HG02623 (cell line): ENCODE results near the gene SREBF1.

ENCODE experiments used
- ATAC-seq: cut with Tn5 transposase; IDR thresholded peaks from one replicate; pipeline ENCODE4 v1.9.1; 2021; ENCODE audit warnings: moderate library complexity; ENCODE audit not compliant: unreplicated experiment

Gene SREBF1

DNA sequence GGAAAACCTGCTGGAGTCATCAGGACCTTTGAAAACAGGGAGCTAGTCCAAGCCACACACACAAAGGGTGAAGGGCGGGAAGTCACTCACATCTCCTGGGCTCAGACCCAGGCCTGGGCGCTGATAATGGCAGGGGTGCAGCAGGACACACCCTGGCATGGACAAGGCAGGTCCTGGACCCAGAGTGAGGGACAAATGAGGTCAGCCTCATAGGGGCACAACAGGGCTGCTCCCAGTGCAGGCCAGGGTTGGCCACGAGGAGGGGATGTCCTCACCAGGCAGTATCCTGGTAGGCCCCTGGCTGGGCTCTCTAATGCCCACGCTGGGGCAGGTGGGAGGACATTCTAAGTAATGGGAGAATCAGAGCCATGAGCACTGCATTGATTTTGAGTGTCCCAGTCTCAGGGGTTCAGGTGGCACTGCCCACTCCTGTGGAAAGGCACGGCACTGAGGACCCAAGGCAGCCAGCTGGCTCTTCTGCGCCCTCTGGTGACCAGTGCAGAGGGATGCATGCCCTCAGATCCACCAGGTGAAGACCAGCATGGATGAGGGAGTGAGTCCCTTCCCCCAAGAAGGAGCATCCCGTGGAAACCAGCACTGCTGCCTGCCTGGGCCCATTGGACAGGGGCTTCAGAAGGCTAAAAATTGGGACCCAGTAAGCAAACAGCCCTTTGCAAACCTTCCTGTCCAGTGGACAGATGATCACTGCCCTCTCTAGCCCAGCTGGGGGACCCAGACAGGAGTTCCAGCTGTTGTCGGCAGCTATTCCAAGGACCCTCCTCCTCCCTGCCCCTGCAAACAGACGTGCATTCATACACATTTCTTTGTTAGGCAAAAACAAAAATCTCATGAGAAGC lies 23.4 kb upstream of the SREBF1 start:
- no peak for ATAC-seq

DNA sequence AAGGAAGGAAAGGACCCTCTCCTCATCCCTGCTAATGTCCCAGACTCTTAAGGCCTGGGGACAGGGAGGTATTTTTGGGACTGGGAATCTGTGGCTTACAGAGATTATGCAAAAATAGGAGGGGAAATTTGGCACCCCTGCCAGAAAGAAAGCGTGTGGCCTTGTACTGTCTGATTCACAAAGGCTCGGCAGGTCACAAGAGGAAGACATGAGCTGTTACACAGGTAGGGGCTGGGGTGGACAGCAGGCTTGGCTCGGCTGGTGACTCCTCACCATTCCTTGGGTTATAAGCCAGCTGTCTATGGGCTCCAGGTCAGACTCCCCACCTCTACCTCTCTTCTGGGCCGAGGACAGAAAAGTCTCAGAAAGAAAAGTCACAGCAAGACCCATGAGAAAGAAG lies 20.7 kb upstream of the SREBF1 start:
- no peak for ATAC-seq

DNA sequence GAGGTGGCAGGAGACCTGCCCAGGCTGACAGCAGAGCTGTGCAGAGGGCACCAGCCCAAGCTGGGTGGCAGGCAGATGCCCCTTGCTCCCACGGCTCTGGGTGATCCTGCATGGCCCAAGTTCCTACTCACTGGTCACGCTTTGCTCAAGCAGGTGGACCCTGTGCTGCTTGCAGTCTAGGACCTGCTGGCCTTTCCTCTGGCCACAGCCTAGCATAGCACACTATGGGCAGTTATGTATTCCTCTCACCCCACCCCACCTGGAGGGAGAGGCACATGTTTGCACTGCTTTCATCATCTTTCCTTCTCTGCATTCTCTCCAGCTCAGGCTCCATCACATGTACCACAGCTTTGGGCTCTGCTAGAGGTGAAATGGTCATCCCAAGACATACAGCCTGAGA lies 19.6 kb upstream of the SREBF1 start:
- ATAC-seq, result no peak

DNA sequence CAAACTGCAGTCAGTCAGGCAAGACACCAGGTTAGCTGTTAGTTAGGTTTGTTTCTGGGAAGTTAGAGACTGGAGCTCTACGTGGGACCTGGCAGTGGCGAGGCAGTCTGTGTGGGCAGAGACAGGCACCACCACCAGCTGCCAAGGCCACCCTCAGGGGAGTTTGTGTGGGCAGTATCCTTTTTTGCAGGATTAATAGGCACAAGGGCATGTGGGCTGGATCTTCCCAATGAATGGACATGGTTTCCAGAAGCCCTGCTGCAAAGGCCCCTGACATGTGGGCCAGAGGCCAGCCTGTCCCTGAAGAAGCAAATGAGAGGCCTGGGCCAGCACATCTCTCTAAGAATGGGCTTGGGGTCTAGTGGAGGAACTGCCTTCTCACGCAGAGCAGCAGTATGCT lies 19.2 kb upstream of the SREBF1 start:
- ATAC-seq, result no peak

DNA sequence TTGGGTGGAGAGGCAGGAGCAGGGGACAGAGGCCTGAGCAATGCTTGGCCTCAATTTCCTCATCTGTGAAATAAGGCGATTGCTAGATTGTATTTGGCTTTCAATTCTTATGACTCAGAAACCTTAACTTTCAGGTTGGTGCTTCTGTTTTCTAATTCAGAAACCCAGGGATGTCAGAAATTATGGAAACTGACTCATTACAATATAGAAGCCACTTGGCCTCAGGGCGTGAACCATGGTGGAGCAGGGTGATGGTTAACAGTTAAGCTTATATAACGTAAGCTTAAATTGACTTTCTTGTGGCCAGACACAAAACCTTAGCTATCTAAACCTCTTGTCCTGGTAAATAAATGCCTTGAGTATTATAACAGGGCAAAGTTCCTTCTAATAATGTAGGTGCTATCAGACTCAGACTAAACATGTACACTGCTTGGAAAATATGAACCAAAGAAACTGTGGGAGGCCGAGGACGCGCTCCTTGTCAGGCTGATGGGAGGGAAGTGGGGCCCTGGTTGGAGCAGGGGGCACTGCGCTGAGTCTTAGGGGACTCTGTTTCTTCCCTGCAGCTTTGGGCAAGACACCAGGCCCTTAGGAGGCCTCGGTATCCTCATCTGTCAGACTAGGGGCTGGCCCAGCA lies 17.1 kb upstream of the SREBF1 start:
- no peak for ATAC-seq

DNA sequence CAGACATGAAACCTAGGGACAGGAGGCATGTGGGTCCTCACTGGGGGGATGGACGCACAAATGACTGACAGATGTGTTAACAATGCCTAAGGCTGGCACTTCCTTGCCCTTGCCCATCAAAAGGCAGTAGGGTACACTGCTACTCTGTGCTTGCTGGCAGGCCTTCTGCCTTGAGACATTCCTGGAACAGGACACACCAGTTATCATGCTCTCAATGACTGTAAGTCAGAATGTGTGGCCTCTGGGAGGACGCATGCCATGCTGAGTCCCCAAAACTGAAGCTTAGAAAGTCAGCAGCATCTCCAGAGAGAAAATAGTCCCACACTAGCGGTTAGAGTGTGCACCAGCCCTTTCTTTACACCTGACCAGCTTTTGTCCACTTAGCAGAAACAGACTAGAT lies 16.1 kb upstream of the SREBF1 start:
- no peak for ATAC-seq

DNA sequence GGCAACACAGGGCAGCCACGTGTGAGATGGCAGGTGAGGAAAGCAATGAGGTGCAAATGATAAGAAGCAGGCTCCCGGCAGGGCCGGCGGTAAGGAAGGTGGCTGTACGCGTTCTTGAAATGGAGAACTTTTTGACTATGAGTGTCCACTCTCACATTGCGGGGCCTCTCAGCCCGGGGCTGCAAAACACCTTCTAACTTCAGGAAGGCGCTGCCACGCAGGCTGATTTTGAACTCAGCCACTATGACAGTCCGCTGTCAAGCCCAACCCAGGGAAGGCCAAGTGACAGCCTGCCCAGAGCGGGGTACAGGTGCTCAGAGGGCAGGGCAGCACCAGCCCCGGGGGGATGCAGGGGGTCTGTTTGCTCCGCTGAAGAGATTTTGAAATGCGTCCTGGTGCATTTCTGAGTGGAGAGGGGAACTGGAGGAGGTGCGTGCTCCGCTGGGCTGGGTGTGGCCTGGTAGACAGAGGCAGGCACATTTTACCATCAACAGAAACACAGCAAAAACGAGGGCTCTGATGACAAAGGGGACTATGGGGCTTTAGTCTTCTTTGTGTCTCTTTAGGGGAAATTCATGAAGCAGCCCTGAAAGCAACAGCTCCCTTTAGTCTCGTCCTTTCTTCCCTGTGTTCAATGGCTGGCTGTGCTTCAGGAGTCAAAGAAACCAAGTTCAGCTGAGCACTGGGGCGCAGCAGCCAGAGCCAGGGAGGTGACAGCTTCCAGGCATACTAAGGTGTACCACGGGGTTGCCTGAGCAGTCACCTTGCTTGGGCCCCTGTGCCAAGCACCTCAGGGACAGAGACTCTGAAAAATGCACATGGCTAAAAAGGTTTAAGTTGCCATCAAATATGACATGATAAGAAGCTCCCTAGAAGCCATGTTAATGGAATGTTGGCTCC lies 14.6 kb upstream of the SREBF1 start:
- ATAC-seq, result no peak

DNA sequence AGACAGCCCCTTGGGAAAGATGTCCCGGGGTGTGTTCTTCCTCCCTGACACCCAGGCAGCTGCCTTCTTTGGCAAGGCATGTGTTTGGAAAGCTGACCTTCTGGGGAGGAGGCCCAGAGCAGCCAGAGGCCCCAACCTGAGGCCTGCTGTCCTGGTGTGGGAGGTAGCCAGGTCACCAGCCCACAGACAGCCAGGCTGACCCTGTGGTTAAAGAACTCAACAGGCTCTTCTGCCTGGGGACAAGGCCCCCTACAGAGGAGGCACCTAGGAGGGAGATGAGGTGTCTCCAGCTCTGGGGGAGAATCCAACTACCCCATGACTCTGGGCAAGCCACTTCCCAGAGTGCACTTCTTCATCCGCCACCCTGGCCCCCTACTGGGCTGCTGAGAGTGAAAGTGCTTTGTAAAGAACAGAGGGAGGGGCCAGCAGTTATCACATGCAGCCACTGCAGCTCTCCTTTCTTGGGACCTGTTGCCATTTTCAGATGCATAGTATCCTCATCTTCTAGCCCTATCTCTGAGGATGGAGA lies 13.1 kb upstream of the SREBF1 start:
- ATAC-seq, result no peak

DNA sequence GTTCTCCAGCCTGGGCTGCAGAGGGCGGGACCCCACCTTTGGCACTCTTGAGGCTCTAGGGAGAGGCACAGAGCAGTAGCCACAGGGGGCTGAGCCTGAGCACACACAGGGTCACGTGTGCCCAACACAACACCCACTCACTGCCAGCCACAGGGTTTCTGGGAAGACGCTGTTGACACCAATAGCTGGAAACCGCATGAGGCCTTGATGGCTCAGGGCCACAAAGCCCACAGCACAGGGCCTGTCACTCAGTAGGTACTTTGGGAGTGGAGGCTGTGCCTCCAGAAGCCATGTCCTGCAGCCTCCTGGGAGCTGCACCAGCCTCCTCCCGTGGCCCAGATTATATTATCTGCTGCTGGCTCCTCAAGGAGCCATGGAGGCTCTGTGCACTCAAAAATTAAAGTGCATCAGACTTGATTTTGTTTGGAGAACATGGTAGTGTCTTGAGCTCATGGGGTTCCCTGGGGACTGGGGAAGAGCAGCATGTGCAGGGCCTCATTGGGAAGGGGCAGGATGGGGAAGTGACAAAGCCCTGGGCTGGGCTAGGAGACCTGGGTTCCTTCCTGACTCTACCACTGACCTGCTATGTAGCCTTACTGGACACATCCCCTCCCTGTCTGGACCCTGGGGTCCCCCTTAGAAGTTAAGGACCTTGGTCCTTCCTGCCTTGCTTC lies 12.5 kb upstream of the SREBF1 start:
- ATAC-seq, result peak; percentile 46

DNA sequence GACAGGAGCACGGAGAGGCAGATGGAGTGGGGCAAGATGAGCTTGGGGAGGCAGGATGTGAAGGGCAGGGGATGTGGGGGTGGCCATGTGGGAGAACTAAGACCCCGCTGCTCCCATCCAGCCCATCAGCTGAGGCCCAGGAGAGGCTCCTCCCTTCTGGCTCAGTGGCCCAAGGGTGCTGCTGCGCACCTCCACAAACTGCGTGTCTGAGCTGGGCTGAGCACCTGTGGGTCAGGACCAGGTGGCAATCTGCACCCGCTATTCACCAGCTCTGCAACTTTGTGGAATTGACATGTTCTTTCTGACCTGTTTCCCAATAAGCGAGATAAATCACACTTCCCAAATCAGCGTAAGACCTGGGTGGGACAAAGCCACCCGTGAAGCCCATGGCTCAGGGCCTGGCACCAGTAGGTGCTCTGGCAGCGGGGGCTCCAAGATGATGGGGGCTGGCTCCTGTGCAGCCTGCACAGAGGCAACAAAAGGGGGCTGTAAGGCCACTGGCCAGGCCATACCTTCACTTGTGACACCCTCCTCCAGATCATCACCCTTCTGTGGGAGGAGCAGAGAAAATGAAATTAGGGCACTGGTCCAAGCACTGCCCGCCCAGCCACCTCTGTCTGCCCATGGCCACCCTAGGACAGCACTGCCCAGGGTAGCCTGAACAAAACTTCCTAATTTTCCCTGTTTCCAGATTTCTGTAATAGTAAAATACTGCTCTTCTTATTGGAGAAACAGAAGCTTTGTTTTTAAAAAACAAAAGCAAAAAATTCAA lies 11.7 kb upstream of the SREBF1 start:
- ATAC-seq, result no peak

DNA sequence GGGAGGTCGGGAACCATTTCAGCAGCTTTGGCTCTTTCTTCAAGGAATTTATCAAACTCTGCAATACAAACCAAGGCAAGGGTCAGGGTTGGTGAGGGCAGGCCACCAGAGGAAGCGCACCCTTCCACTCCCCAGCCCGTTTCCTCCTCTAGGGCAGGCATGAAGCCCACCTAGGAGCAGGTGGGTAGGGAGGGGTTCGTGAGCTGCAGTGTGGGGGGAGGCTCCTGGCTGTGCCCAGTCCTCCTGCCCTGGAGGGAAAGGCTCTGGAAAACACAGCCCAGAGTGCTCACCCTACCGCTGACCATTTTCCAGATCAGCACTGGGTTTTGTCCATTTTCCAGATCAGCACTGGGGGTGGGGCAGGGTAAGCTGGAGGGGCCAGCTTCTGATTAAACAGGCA lies 10.9 kb upstream of the SREBF1 start:
- ATAC-seq, result no peak

DNA sequence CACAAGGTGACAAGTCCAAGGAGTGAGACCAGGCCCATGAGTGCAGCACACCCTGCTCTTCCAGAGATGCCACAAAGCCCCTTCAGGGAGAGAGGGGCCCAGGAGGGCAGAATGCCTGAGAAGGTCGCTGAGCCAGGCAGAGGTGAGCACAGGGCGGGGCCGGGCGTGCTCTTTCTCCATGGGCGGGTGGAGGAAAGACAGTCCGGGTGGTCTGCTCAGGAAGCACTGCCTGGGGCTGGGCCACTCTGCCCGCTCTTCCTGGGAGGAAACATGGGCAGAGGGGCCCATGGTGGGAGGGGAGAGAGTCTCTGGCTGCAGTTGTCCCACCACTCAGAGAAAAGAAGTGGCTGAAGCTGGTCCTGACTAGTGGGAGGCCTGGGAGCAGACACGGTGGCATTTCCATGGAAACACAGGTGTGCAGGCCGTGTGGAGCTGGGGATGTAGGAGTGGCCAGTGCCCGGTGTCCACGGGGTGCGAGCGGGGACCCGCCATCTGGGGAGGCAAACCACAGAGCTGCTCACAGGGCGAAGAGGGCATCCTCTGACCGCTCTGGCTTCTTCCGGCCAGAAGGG lies 10.4 kb upstream of the SREBF1 start:
- no peak for ATAC-seq

DNA sequence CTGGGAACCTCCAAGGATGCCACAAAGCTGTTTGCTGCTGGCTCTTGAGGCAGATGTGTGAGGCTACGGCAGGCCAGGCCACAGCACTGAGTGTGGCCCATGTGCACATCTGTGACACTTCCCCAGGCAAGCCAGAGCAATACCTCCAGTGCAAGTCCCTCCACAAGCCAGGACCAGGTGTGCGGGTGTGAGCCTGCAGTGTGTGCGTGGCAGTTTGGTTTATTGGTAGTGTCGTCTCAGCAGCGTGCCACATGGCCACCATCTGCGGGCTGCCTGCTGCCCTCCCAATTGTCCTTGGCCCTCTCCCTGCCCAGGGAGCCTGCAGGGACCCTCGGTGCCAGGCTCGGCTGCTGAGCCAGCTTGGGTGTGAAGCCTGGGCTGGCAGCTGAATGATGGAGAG lies 9.9 kb upstream of the SREBF1 start:
- ATAC-seq, result no peak

DNA sequence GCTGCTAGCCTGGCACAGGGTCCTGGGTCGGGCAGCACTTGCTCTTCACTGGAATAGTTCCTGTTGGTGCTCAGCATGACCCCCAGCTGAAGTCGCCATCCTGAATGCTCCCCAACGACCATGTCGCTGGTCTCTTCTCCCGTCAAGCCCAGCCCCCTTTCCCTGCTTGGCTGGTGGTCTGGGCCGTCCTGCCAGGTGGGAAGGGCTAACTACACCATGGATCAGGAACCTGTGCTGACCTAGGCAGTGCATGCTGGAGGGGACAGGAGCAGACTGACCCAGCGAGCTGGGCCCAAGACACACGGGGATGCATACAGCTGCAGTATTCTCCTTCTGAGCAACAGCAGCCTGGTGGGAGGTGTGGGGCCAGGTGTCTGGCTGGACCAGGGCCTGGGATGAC lies 9.2 kb upstream of the SREBF1 start:
- no peak for ATAC-seq

DNA sequence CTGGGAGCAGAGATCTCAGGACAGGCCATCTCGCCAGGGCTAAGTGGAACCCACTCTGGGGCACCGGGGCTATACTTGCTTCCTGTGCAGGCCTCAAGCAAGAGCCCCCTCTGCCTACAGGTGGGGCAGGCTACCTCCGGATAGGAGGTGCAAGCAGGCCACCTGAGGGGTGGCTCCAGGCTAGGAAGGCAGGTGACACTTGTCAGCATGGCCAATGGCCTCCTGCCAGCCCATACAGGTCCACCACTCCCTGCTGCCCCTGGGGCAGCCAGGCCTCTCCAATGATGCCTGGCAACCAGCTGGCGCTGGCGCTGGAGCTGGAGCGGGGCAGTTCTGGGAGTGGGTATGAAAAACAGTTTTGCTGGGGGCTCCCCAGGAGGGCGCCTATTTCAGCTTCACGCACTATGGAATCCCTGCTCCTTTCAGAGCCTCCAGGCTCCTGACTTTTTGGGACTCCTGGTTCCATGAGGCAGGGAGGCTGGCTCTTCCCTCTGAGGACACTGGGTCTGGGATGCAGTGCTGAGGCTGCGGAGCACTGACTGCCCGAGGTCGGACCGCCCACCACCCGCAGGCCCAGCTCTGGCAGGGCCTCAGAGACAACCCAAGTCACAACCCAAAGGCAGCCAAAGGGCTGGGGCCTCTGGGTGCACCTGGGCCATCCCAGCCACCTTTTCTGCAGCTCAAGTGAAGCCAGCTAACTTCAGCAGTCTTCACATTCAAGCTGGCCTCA lies 8.4 kb upstream of the SREBF1 start:
- ATAC-seq, result no peak

DNA sequence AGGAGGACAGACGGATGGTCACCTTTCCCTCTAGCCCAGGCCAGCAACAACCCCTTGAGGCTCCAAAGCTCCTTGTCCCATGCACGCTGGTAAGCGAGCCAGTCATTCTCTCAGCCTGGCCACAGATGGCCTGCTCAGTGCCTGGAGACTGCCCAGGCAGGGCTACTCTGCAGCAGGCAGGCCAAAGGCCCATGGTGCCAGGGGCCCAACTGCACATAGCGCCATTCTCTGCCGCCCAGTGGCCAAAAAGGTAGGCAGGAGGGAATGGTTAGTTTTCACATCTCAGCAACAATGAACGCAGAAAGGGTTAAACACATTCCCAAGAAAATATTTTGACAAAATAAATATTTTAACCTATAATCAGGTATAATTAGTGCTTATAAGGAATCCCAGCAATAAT lies 7.7 kb upstream of the SREBF1 start:
- ATAC-seq, result no peak

DNA sequence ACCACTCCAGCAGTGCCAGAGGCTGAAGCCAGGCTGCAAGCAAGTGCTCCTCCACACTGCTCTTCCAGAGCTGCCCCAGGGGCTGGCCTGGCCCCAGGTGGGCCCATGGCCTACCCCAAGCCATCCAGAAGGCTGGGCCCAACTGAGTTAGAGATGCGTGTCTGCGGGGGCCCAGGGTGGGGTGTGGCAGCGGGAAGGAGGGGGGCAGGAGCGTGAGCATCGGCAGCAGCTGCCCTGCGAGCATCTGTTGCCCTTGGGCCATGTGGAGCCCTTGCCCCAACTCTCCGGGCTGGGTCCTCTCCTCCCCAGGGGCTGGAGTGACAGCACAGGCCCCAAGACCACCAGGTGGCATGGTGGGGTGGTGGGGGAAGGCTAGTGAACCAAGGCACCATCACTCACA lies 7.3 kb upstream of the SREBF1 start:
- ATAC-seq, result no peak

DNA sequence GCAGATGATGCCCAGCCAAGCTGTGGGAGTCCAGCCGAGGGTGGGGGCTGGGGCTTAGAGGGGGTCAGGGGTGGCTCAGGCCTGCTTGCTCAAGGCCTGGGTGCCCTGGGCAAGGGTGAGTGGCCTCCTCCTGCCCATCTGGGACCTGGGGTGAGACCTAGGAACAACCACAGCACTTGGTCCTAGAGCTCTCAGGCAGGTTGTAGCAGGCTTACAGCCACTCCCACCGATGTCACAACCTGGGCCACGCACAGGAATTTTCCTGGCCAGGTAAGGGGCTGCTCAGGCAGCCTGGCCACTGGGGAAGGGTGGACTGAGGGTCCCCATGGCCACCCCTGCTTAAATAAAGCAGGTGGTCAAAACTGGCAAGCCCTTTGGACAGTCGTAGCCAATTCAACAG lies 6.3 kb upstream of the SREBF1 start:
- ATAC-seq, result no peak
